ENCODE results near the gene EXOSC10.
"Not testable (repeated sequence)": the region's sequence is repeated elsewhere in the genome, so short reads cannot be mapped to it uniquely, and the experiment has no call there.

The EXOSC10 gene

GRCh38 chr1:11080931-11081330, 18.7 kb downstream of the EXOSC10 start:
- FAIRE-seq = no peak
- DNase-seq (ENCODE audit: insufficient read length, low spot score) = no peak
- TF ChIP-seq CTCF (IDR thresholded peaks at IDR 0.05; ENCODE audit: insufficient read depth, missing control alignments) = no peak

GRCh38 chr1:11078631-11079030, 21.0 kb downstream of the EXOSC10 start:
- DNase-seq (ENCODE audit: insufficient read length, low spot score) (no peak), FAIRE-seq (no peak)
- no peak for TF ChIP-seq CTCF (IDR thresholded peaks at IDR 0.05; ENCODE audit: insufficient read depth, missing control alignments)

GRCh38 chr1:11073398-11073797, 26.3 kb downstream of the EXOSC10 start:
- not testable (repeated sequence) for DNase-seq (ENCODE audit: insufficient read length, low spot score); FAIRE-seq

- TF ChIP-seq CTCF (IDR thresholded peaks at IDR 0.05; ENCODE audit: insufficient read depth, missing control alignments) = no peak
- DNase-seq (ENCODE audit: insufficient read length, low spot score) (no peak), FAIRE-seq (no peak)
Measured at GRCh38 chr1:11072216-11072917, 27.3 kb downstream of the EXOSC10 start.

DNA sequence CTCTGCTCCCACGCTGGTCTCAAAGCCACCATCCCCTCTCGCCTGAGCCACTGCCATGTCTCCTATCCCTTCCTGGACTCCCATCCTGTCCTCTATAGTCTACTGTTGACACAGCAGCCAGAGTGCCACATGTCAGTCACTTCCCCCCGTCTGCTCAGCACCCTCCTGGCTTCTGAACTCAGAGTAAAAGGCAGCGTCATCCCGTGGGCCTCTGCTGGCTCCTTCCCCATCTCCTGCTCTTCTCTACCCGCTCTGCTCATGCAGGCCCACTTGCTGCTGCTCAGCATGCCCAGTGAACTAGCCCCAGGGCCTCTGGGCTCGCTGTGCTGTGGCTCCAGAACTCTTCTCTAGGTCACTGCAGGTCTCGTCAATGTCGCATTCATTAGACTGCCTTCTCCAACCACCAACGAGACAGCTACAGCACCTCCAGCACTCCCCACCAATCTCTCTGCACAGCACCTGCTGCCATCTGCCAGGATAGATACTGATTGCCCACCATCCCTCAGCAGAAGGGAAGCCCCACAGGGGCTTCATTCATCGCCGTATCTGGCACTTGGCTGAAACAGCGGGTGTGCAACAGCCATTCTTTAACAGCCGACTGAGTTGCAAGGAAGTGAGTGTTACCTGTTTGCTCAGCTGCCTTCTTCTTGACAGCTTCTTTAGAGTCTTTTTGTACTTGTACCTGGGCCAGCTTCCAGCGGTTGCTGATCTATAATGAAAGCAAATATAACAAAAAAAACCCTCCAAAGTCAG, 28.0 kb downstream of the EXOSC10 start:
- no peak for DNase-seq (ENCODE audit: insufficient read length, low spot score)
- FAIRE-seq = no peak
- no peak for TF ChIP-seq CTCF (IDR thresholded peaks at IDR 0.05; ENCODE audit: insufficient read depth, missing control alignments)

DNA sequence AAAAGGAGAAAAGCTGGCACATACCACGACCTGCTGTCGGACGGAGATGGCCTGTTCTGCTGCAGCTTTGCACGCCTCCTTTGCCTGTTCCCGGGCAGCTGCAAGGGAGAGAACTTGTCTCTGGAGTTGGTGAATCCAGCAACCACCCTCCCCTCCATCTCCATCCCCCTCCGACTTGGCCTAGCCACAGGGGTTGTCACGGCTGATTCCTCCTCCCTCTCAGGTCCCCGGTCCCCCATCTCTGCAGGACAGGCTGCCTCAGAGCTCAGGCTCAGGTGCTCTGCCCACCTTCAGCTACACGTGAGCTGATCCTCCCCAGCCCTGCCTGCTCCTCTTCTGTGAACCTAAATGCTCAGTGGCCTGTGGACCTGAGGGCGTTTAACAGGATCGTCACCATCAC, 28.8 kb downstream of the EXOSC10 start:
- DNase-seq (ENCODE audit: insufficient read length, low spot score) = no peak
- no peak for FAIRE-seq
- no peak for TF ChIP-seq CTCF (IDR thresholded peaks at IDR 0.05; ENCODE audit: insufficient read depth, missing control alignments)

DNA sequence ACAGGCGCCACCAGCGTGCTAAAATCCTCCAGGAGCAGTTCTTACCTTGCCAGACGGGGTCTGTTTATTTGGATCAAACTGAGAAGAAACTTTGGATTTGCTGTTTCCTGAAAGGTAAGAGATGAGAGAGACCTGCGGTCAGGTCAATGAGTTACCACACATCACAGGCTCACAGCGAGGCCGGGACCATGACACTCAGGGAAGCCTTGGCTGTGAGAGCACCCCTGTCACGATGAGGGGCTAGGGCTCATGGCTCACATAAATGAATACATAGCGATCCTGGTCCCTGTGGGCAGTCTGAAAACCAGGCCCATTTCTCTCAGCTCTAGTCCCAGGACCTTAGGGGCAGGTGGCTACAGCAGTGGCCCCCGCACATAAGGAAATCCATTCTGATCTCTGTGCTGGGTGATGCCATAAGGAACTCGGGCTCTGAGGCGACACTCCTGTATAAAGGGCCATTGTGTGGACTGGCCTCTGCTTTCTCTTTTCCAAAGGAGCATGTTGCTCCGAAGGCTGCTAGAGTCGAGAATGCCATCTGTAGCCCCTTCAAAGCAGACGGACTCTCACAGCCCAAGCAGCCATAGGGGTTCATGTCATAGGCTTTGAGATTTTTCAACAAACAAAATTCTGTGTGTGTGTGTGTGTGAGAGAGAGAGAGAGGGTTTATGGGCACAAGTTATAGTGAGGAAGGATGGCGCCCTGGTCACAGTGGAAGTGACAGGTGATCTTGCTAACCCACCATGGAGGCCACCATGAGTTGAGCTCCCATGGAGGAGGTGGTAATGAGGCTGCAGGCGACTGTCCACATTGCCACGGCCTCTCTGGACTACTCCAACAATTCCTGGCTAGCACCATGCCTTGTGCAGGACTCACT, 30.8 kb downstream of the EXOSC10 start:
- no peak for FAIRE-seq
- TF ChIP-seq CTCF (IDR thresholded peaks at IDR 0.05; ENCODE audit: insufficient read depth, missing control alignments) = no peak
- DNase-seq (ENCODE audit: insufficient read length, low spot score) = no peak

All from D721Med (cell line).